HepG2 (cell line): ENCODE measurements around the gene UAP1L1. TPM values are rescaled to one million over a fixed set of nuclear protein-coding genes. Genes with fewer than 3 reads are reported as not detected.

Experiments
- AGO2 ChIP-seq: fragments of 200-400 bp; formaldehyde crosslinking; optimal IDR thresholded peaks from 2 replicates; pipeline ENCODE3; 2017; ENCODE audit warnings: mild to moderate bottlenecking, low read depth, low read length, moderate library complexity
- ARID5B ChIP-seq: IDR thresholded peaks from 2 replicates; pipeline ENCODE4 v1.4.0; 2020; ENCODE audit warnings: mild to moderate bottlenecking, missing genetic modification reagents
- ATRX ChIP-seq: sonication (generic); formaldehyde crosslinking; IDR thresholded peaks from 2 replicates; pipeline ENCODE4 v1.4.0; 2020; ENCODE audit warnings: missing genetic modification reagents, borderline replicate concordance
- CCDC6 ChIP-seq: sonication (generic); formaldehyde crosslinking; IDR thresholded peaks from 2 replicates; pipeline ENCODE4 v1.8.1; 2022; ENCODE audit warnings: mild to moderate bottlenecking, missing genetic modification reagents, moderate library complexity
- CREM ChIP-seq, 2 experiments: sonication (generic) in 1 of 2; formaldehyde crosslinking in 1 of 2; IDR thresholded peaks; 2 replicates each; pipeline versions ENCODE4 v1.4.0 to v1.6.1; 2016 to 2020; ENCODE audit warnings: antibody characterized with exemption in 1 of 2, mild to moderate bottlenecking in 1 of 2, missing genetic modification reagents in 1 of 2
- DMAP1 ChIP-seq: IDR thresholded peaks from 2 replicates; pipeline ENCODE4 v1.6.1; 2016
- HMG20A ChIP-seq: IDR thresholded peaks from 2 replicates; pipeline ENCODE4 v1.6.1; 2016; ENCODE audit warnings: borderline replicate concordance
- HNRNPLL ChIP-seq: fragments of 200-400 bp; formaldehyde crosslinking; IDR thresholded peaks from 2 replicates; pipeline ENCODE4 v1.6.1; 2017; ENCODE audit warnings: mild to moderate bottlenecking, low read depth, low read length; ENCODE audit not compliant: poor library complexity, severe bottlenecking
- IRF1 ChIP-seq: sonication (generic); formaldehyde crosslinking; IDR thresholded peaks from 2 replicates; pipeline ENCODE4 v1.4.0; 2020; ENCODE audit warnings: low read depth, mild to moderate bottlenecking, missing genetic modification reagents
- JUN ChIP-seq: sonication (generic); formaldehyde crosslinking; IDR thresholded peaks from 2 replicates; pipeline ENCODE4 v1.4.0; 2020; ENCODE audit warnings: mild to moderate bottlenecking, missing genetic modification reagents
- KDM2A ChIP-seq: sonication (generic); formaldehyde crosslinking; IDR thresholded peaks from 2 replicates; pipeline ENCODE4 v1.4.0; 2020; ENCODE audit warnings: low read depth, missing genetic modification reagents, borderline replicate concordance
- RBFOX2 ChIP-seq: fragments of 200-400 bp; formaldehyde crosslinking; IDR thresholded peaks from 2 replicates; pipeline ENCODE4 v1.6.1; 2017; ENCODE audit warnings: low read depth, mild to moderate bottlenecking, low read length
- TEAD2 ChIP-seq: sonication (generic); formaldehyde crosslinking; IDR thresholded peaks from 2 replicates; pipeline ENCODE4 v1.9.0; 2021; ENCODE audit warnings: missing genetic modification reagents
- UBTF ChIP-seq: sonication (generic); formaldehyde crosslinking; IDR thresholded peaks from 2 replicates; pipeline ENCODE4 v1.4.0; 2020; ENCODE audit warnings: mild to moderate bottlenecking, missing genetic modification reagents
- XRCC5 ChIP-seq: fragments of 200-400 bp; formaldehyde crosslinking; optimal IDR thresholded peaks from 2 replicates; pipeline ENCODE3; 2017; ENCODE audit warnings: mild to moderate bottlenecking, low read length
- ZNF317 ChIP-seq: sonication (generic); formaldehyde crosslinking; IDR thresholded peaks from 2 replicates; pipeline ENCODE4 v1.5.0; 2020; ENCODE audit warnings: mild to moderate bottlenecking, missing genetic modification reagents
- ZNF367 ChIP-seq: sonication (generic); formaldehyde crosslinking; IDR thresholded peaks from 2 replicates; pipeline ENCODE4 v1.4.0; 2020; ENCODE audit warnings: missing genetic modification reagents, borderline replicate concordance
- ZNF441 ChIP-seq: sonication (generic); formaldehyde crosslinking; IDR thresholded peaks from 2 replicates; pipeline ENCODE4 v1.7.0; 2021; ENCODE audit warnings: missing genetic modification reagents, borderline replicate concordance
- ZNF550 ChIP-seq: sonication (generic); formaldehyde crosslinking; IDR thresholded peaks from 2 replicates; pipeline ENCODE4 v1.4.0; 2020; ENCODE audit warnings: mild to moderate bottlenecking, missing genetic modification reagents, borderline replicate concordance
- ZNF572 ChIP-seq: sonication (generic); formaldehyde crosslinking; IDR thresholded peaks from 2 replicates; pipeline ENCODE4 v1.5.1; 2020; ENCODE audit warnings: mild to moderate bottlenecking, missing genetic modification reagents
- ZNF766 ChIP-seq: sonication (generic); formaldehyde crosslinking; IDR thresholded peaks from 2 replicates; pipeline ENCODE4 v1.5.0; 2020; ENCODE audit warnings: missing genetic modification reagents, borderline replicate concordance
- ZNF788 ChIP-seq: sonication (generic); formaldehyde crosslinking; IDR thresholded peaks from 2 replicates; pipeline ENCODE4 v1.5.0; 2020; ENCODE audit warnings: mild to moderate bottlenecking, missing genetic modification reagents, borderline replicate concordance
- ZNF878 ChIP-seq: sonication (generic); formaldehyde crosslinking; IDR thresholded peaks from 2 replicates; pipeline ENCODE4 v1.8.1; 2023; ENCODE audit warnings: mild to moderate bottlenecking, missing genetic modification reagents, moderate library complexity
- polyA plus RNA-seq, 8 experiments: library from polyadenylated mRNA; depleted of rRNA in 3 of 8; stranded (reverse) in 7 of 8; unstranded in 1 of 8; fragments of >200 nt; fragmentation: Illumina TruSeq in 4 of 8; extraction: Trizol in 4 of 8; gene quantifications; 2 replicates each; pipeline versions ENCODE4 v1.2.1 to v1.2.3, GENCODE V29; 2011 to 2016; ENCODE audit warnings: low read depth in 4 of 8, missing spikeins in 1 of 8, mixed read lengths in 1 of 8; ENCODE audit not compliant: insufficient read depth in 1 of 8
- total RNA-seq, 5 experiments: library from RNA; depleted of rRNA; stranded (reverse); fragments of >200 nt; fragmentation: Illumina TruSeq; extraction: Trizol; gene quantifications; 2 replicates each; pipeline ENCODE4 v1.2.3, GENCODE V29; 2016; ENCODE audit warnings: low read depth in 1 of 5

UAP1L1 gene
- total and polyA plus RNA-seq, 2 of the 13 experiments (the other 11 are each of a cell fraction or from before 2014, with no cell fraction given): 5.4 to 6.4 TPM

GRCh38 chr9:137111788-137112563, 34.7 kb downstream of the UAP1L1 start (continued):
- TF ChIP-seq ZNF441 (CRISPR knock-in tag): no peak
- TF ChIP-seq CREM (IDR thresholded peaks at IDR 0.05): 0 out of 2 replicates have a peak, but pooled peaks have one; percentile 5
- TF ChIP-seq CREM (CRISPR knock-in tag; IDR thresholded peaks at IDR 0.05): no peak
- TF ChIP-seq IRF1 (CRISPR knock-in tag): no peak
- TF ChIP-seq ATRX (CRISPR knock-in tag): no peak
- peak; percentile 75 for TF ChIP-seq HNRNPLL
- TF ChIP-seq ZNF367 (CRISPR knock-in tag): no peak
- peak; percentile 50; the same call in 1 of the 2 replicates for TF ChIP-seq ZNF788 (CRISPR knock-in tag)
- TF ChIP-seq ZNF878 (CRISPR knock-in tag): no peak
- no peak for TF ChIP-seq DMAP1 (CRISPR knock-in tag)
- no peak for TF ChIP-seq TEAD2 (CRISPR knock-in tag)
- TF ChIP-seq AGO2: peak; percentile 68
- TF ChIP-seq ARID5B (CRISPR knock-in tag): no peak
- 0 out of 2 replicates have a peak, but pooled peaks have one; percentile 40 for TF ChIP-seq KDM2A (CRISPR knock-in tag)
- no peak for TF ChIP-seq JUN
- TF ChIP-seq ZNF572 (CRISPR knock-in tag): 0 out of 2 replicates have a peak, but pooled peaks have one; percentile 56
- TF ChIP-seq CCDC6 (CRISPR knock-in tag): 0 out of 2 replicates have a peak, but pooled peaks have one; percentile 50
- no peak for TF ChIP-seq ZNF766
- TF ChIP-seq RBFOX2: peak; percentile 51; the same call in 1 of the 2 replicates
- TF ChIP-seq HMG20A (CRISPR knock-in tag): no peak
- TF ChIP-seq XRCC5: peak; percentile 65
- TF ChIP-seq ZNF317 (CRISPR knock-in tag): no peak
- TF ChIP-seq ZNF550: 0 out of 2 replicates have a peak, but pooled peaks have one; percentile 38
- peak; percentile 86 for TF ChIP-seq UBTF (CRISPR knock-in tag)
- TF ChIP-seq, all 625 proteins: peak for 63
